ENCODE measurements around the gene SMIM5. TPM values are rescaled to one million over a fixed set of nuclear protein-coding genes. Genes with fewer than 3 reads are reported as not detected.

SMIM5 gene
- total and polyA plus RNA-seq, 2 of the 13 experiments (the other 11 are each of a cell fraction or from before 2014, with no cell fraction given), result not detected

DNA sequence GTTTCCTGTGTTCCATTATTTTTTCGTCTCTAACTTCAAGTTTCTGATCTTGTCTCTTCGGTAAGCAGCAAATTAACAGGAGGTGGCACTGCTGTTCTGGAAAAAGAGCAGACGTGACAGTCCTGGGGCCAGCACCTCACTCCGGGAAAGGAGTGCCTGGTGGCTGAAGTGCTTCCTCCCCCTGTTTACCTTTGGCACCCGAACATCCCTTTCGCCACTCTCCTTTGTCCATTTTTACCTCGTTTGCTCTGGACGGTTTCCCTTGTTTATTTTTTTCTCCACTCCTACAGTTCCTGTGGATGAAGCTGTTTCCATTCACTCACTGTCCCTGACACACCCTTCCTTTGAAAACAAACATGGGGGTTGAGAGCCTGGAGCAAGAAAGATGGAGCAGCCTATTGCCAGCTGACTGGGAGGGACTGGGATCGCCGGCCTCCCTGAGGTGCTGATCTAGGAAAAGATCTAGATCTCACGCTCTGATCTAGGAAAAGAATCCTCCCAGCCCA lies 46.5 kb downstream of the SMIM5 start (continued):
- TF ChIP-seq, protein P1, sequence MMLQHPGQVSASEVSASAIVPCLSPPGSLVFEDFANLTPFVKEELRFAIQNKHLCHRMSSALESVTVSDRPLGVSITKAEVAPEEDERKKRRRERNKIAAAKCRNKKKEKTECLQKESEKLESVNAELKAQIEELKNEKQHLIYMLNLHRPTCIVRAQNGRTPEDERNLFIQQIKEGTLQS (CRISPR knock-in tag; IDR thresholded peaks at IDR 0.05), result no peak
- TF ChIP-seq MTA1 (CRISPR knock-in tag; IDR thresholded peaks at IDR 0.05; ENCODE audit: borderline replicate concordance) (no peak), KLF6 (CRISPR knock-in tag; IDR thresholded peaks at IDR 0.05) (no peak), STAG1 (CRISPR knock-in tag; IDR thresholded peaks at IDR 0.05) (peak; percentile 58)
- TF ChIP-seq, protein P2, sequence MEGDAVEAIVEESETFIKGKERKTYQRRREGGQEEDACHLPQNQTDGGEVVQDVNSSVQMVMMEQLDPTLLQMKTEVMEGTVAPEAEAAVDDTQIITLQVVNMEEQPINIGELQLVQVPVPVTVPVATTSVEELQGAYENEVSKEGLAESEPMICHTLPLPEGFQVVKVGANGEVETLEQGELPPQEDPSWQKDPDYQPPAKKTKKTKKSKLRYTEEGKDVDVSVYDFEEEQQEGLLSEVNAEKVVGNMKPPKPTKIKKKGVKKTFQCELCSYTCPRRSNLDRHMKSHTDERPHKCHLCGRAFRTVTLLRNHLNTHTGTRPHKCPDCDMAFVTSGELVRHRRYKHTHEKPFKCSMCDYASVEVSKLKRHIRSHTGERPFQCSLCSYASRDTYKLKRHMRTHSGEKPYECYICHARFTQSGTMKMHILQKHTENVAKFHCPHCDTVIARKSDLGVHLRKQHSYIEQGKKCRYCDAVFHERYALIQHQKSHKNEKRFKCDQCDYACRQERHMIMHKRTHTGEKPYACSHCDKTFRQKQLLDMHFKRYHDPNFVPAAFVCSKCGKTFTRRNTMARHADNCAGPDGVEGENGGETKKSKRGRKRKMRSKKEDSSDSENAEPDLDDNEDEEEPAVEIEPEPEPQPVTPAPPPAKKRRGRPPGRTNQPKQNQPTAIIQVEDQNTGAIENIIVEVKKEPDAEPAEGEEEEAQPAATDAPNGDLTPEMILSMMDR (CRISPR knock-in tag; IDR thresholded peaks at IDR 0.05), result peak; percentile 57

DNA sequence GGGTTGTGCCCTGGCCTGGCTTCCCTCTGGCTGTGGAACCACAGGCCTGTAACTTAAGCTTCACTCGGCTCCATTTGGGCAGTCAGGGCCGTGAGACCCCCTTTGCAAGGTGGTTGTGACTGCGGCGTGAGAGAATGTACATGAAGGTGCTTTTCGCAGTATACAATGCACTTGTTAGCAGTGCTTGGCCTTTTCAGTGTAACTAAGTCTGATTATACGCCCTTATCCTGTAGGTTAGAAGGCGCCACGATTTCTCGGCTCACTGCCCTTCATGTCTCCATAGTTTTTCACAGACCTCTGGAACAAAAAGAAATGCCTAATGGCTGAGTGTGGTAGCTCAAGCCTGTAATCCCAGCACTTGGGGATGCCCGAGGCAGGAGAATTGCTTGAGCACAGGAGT lies 47.2 kb downstream of the SMIM5 start:
- no TSS peak for BruUV-seq (replicated peaks)
- in situ Hi-C loops (cut with HindIII; ENCODE audit: extremely low pct_ligation_motif_present, low pct_unique_long_range_greater_than_20kb), result no loop called here
- no peak overlapping the region for H3K27ac ChIP-seq (ENCODE audit: extremely low read length, insufficient read depth, low read length)
- peaks cover 16% of the 10 kb centered on the region for H3K4me1 ChIP-seq (ENCODE audit: insufficient read depth, low read length)
- peaks cover 18 to 57% of the 10 kb centered on the region in 2 experiments for H3K36me3 ChIP-seq (replicated peaks in 1 of 2; ENCODE audit: control insufficient read depth in 1 of 2, insufficient read depth in 2 of 2, low read length in 2 of 2)
- no peak overlapping the region for H3K9ac ChIP-seq (ENCODE audit: insufficient read depth, low read depth, low read length)
- no peak overlapping the region for H2AFZ ChIP-seq (ENCODE audit: low read length)
- no peak overlapping the region for H3K4me2 ChIP-seq (ENCODE audit: low read depth, low read length)
- POLR2A ChIA-PET, result no interaction called here
- H3K79me2 ChIP-seq (ENCODE audit: insufficient read depth, low read length), result peaks cover 40% of the 10 kb centered on the region
- ATAC-seq, result no peak
- intact Hi-C loops (cut with micrococcal nuclease; ENCODE audit: unreplicated experiment), result no loop called here
- DNase-seq (ENCODE audit: low spot score), result no peak
- no peaks in the 10 kb centered on the region for H3K9me3 ChIP-seq (ENCODE audit: low read length)
- peaks cover 3% of the 10 kb centered on the region; the same call in 1 of the 2 replicates for H4K20me1 ChIP-seq (ENCODE audit: insufficient read depth, low read length)
- no peak for FAIRE-seq
- TF ChIP-seq, protein P3, sequence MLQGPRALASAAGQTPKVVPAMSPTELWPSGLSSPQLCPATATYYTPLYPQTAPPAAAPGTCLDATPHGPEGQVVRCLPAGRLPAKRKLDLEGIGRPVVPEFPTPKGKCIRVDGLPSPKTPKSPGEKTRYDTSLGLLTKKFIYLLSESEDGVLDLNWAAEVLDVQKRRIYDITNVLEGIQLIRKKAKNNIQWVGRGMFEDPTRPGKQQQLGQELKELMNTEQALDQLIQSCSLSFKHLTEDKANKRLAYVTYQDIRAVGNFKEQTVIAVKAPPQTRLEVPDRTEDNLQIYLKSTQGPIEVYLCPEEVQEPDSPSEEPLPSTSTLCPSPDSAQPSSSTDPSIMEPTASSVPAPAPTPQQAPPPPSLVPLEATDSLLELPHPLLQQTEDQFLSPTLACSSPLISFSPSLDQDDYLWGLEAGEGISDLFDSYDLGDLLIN (CRISPR knock-in tag; IDR thresholded peaks at IDR 0.05; ENCODE audit: borderline replicate concordance), result no peak
- CTCF ChIA-PET (ENCODE audit: low intra/inter-chr PET ratio, low total read pairs), result no interaction called here
- H3K27me3 ChIP-seq (ENCODE audit: control insufficient read depth in 1 of 2, insufficient read depth in 2 of 2, low read length in 2 of 2), result no peaks in the 10 kb centered on the region
- 97% methylated on average over 10 of the region's 10 CpGs for WGBS (ENCODE audit: low lambda C conversion rate)
- H3K4me3 ChIP-seq (replicated peaks in 1 of 3; ENCODE audit: insufficient read depth in 1 of 3, low read depth in 2 of 3, low read length in 3 of 3), result no peak overlapping the region

Data from HepG2 (cell line).